HEK293T (cell line): Measurements from ENCODE around the gene IGF2BP3.
"Not testable (repeated sequence)": the region's sequence is repeated elsewhere in the genome, so short reads cannot be mapped to it uniquely, and the experiment has no call there.

Experiments used
- CTCF ChIA-PET: fragments of 350-600 bp; formaldehyde crosslinking; extraction: SDS; loops from one replicate; lab custom pipeline; 2021; ENCODE audit warnings: antibody characterized with exemption, inconsistent platforms; lab: Yijun Ruan, JAX
- POLR2A ChIA-PET: fragments of 350-600 bp; formaldehyde crosslinking; extraction: SDS; loops from one replicate; lab custom pipeline; 2020; ENCODE audit warnings: antibody characterized with exemption, inconsistent platforms; lab: Yijun Ruan, JAX
- DNase-seq: peaks from one replicate; pipeline ENCODE4 v3.0.0; 2012; ENCODE audit warnings: mixed read lengths; ENCODE audit errors: extremely low spot score
- ARNT ChIP-seq: fragments of 450-650 bp; IDR thresholded peaks from 2 replicates; pipeline ENCODE4 v1.6.1; 2017; ENCODE audit warnings: mild to moderate bottlenecking
- BHLHE40 ChIP-seq: fragments of 450-650 bp; IDR thresholded peaks from 2 replicates; pipeline ENCODE4 v1.6.1; 2016; ENCODE audit warnings: mild to moderate bottlenecking, moderate library complexity, borderline replicate concordance
- CTBP1 ChIP-seq: fragments of 450-650 bp; IDR thresholded peaks from 2 replicates; pipeline ENCODE4 v1.6.1; 2016; ENCODE audit warnings: borderline replicate concordance
- ELF4 ChIP-seq: fragments of 450-650 bp; IDR thresholded peaks from 2 replicates; pipeline ENCODE4 v1.6.1; 2017; ENCODE audit warnings: antibody characterized with exemption
- FOXA1 ChIP-seq: fragments of 450-650 bp; IDR thresholded peaks from 2 replicates; pipeline ENCODE4 v1.6.1; 2016; ENCODE audit warnings: mild to moderate bottlenecking
- FOXK2 ChIP-seq: fragments of 450-650 bp; IDR thresholded peaks from 2 replicates; pipeline ENCODE4 v1.6.1; 2016; ENCODE audit warnings: mild to moderate bottlenecking
- FOXM1 ChIP-seq: fragments of 450-650 bp; IDR thresholded peaks from 2 replicates; pipeline ENCODE4 v1.6.1; 2017; ENCODE audit warnings: mild to moderate bottlenecking, borderline replicate concordance
- HDGF ChIP-seq: fragments of 450-650 bp; IDR thresholded peaks from 2 replicates; pipeline ENCODE4 v1.6.1; 2017; ENCODE audit warnings: antibody characterized with exemption, borderline replicate concordance
- L3MBTL2 ChIP-seq: fragments of 450-650 bp; conservative IDR thresholded peaks from 2 replicates; pipeline ENCODE4 v1.6.1; 2016; ENCODE audit warnings: mild to moderate bottlenecking
- LEF1 ChIP-seq: fragments of 450-650 bp; IDR thresholded peaks from 2 replicates; pipeline ENCODE4 v1.6.1; 2017; ENCODE audit warnings: mild to moderate bottlenecking, borderline replicate concordance
- NFRKB ChIP-seq: fragments of 450-650 bp; IDR thresholded peaks from 2 replicates; pipeline ENCODE4 v1.6.1; 2016; ENCODE audit warnings: mild to moderate bottlenecking, moderate library complexity
- PKNOX1 ChIP-seq: fragments of 450-650 bp; IDR thresholded peaks from 2 replicates; pipeline ENCODE4 v1.6.1; 2016
- SP1 ChIP-seq: fragments of 450-650 bp; IDR thresholded peaks from 2 replicates; pipeline ENCODE4 v1.6.1; 2017
- SUZ12 ChIP-seq: fragments of 450-650 bp; IDR thresholded peaks from 2 replicates; pipeline ENCODE4 v1.6.1; 2016; ENCODE audit warnings: mild to moderate bottlenecking
- TARDBP ChIP-seq: fragments of 450-650 bp; IDR thresholded peaks from 2 replicates; pipeline ENCODE4 v1.6.1; 2016
- ZNF384 ChIP-seq: fragments of 450-650 bp; IDR thresholded peaks from 2 replicates; pipeline ENCODE4 v1.6.1; 2016

IGF2BP3 gene

GRCh38 chr7:23315366-23315765, 154.9 kb downstream of the IGF2BP3 start:
- ChIA-PET CTCF (no interaction called here), POLR2A (interaction anchor here (0.8 kb wide), 1 partner anchor 16 kb away, joined by 3 read pairs; the partner anchor contains the start of gene MALSU1)
- DNase-seq = no peak
- TF ChIP-seq ELF4 (no peak), TARDBP (no peak), PKNOX1 (no peak), BHLHE40 (no peak), SP1 (no peak), HDGF (no peak), FOXK2 (no peak), SUZ12 (no peak), ZNF384 (no peak), LEF1 (no peak), NFRKB (no peak), FOXA1 (no peak)

- CTCF ChIA-PET = interaction anchor here (0.6 kb wide), 1 partner anchor 19 kb away, joined by 3 read pairs; no protein-coding TSS in a partner anchor
- POLR2A ChIA-PET = interaction anchor here (1.4 kb wide), 1 partner anchor 13 kb away, joined by 6 read pairs; the partner anchor contains the start of gene MALSU1
- not testable (repeated sequence) for DNase-seq
Measured at GRCh38 chr7:23312141-23312540, 158.2 kb downstream of the IGF2BP3 start.

GRCh38 chr7:23308754-23309153, 161.5 kb downstream of the IGF2BP3 start:
- TF ChIP-seq ARNT = no peak
- no peak for TF ChIP-seq SUZ12
- TF ChIP-seq FOXM1 = no peak
- no peak for TF ChIP-seq LEF1
- ChIA-PET POLR2A (interaction anchor here (1.0 kb wide), 1 partner anchor 10 kb away, joined by 3 read pairs; the partner anchor contains the start of gene MALSU1), CTCF (no interaction called here)
- DNase-seq = no peak

- ChIA-PET CTCF (no interaction called here), POLR2A (no interaction called here)
- no peak for TF ChIP-seq CTBP1
- no peak for TF ChIP-seq BHLHE40
- TF ChIP-seq NFRKB = no peak
- no peak for TF ChIP-seq FOXM1
- no peak for TF ChIP-seq ZNF384
- TF ChIP-seq SUZ12 = no peak
- no peak for TF ChIP-seq SP1
- no peak for TF ChIP-seq HDGF
- TF ChIP-seq LEF1 = no peak
- no peak for TF ChIP-seq FOXA1
- no peak for TF ChIP-seq L3MBTL2
- TF ChIP-seq ELF4 = no peak
- no peak for TF ChIP-seq FOXK2
- no peak for TF ChIP-seq ARNT
- TF ChIP-seq PKNOX1 = no peak
- no peak for TF ChIP-seq TARDBP
- DNase-seq = no peak
Measured at GRCh38 chr7:23306936-23307521, 163.3 kb downstream of the IGF2BP3 start.

GRCh38 chr7:23299770-23300300, 170.5 kb downstream of the IGF2BP3 start:
- TF ChIP-seq NFRKB (no peak), HDGF (no peak), ZNF384 (no peak), ARNT (no peak), L3MBTL2 (no peak), SUZ12 (no peak), SP1 (no peak), BHLHE40 (no peak)
- ChIA-PET POLR2A (interaction anchor here (0.8 to 2.4 kb wide), 5 partner anchors 10 to 116 kb away, joined by 3 to 11 read pairs (median 5); no protein-coding TSS in a partner anchor), CTCF (interaction anchor here (1.2 kb wide), 1 partner anchor 27 kb away, joined by 3 read pairs; no protein-coding TSS in a partner anchor)
- DNase-seq = peak; percentile 23

- ChIA-PET POLR2A (interaction anchor here (0.6 to 2.4 kb wide), 15 partner anchors 9 to 356 kb away, joined by 3 to 11 read pairs (median 3); no protein-coding TSS in a partner anchor), CTCF (interaction anchor here (0.7 kb wide), 2 partner anchors 34 to 1974 kb away, joined by 3 read pairs; no protein-coding TSS in a partner anchor)
- TF ChIP-seq FOXA1 (no peak), SP1 (no peak), PKNOX1 (no peak; the same call in 1 of the 2 replicates), FOXM1 (no peak), L3MBTL2 (peak; percentile 67), ELF4 (peak; percentile 60)
- peak; percentile 95 for DNase-seq
Measured at GRCh38 chr7:23298885-23299769, 171.2 kb downstream of the IGF2BP3 start, which contains the start of gene MALSU1. TSS of gene MALSU1 (plus strand) at chr7:23299339. CDS start at chr7:23299353, 14 bp downstream.
